ENCODE results near the gene ADGRA1. TPM values are rescaled to one million over a fixed set of nuclear protein-coding genes. Genes with fewer than 3 reads are reported as not detected.
A peak's percentile ranks its signal among the peaks of the same experiment; 100 is the strongest.

Gene ADGRA1
- polyA plus RNA-seq, 3 donors: not detected

DNA sequence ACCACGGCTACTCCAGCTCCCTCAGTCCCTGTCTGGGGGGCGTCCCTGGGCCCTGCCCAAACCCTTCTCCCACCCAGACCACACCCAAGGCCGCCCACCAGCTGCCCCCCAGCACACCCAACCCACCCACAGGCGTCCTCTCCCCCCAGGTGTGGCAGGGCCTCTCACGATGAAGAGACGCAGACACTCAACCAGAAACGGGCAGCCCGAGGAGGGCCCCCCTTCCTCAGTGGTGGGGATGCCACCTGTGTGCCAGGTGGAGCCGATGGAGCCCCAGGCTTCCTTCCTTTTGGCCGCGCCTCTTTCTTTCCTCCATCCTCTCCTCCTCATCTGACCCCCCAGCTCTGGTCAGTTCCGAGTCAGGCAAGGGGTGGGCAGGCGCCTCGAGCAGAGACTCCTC, 28.7 kb downstream of the ADGRA1 start:
- intact Hi-C loops (cut with micrococcal nuclease): no loop called here
- peaks cover 8 to 51% of the 10 kb centered on the region in 2 donors for H3K9me3 ChIP-seq (replicated peaks in 1 of 2; ENCODE audit: control insufficient read depth in 1 of 2, insufficient read depth in 1 of 2, low read length in 2 of 2)
- 80% methylated on average over 12 of the region's 14 CpGs for WGBS (ENCODE audit: insufficient coverage)
- TF ChIP-seq, protein P1, sequence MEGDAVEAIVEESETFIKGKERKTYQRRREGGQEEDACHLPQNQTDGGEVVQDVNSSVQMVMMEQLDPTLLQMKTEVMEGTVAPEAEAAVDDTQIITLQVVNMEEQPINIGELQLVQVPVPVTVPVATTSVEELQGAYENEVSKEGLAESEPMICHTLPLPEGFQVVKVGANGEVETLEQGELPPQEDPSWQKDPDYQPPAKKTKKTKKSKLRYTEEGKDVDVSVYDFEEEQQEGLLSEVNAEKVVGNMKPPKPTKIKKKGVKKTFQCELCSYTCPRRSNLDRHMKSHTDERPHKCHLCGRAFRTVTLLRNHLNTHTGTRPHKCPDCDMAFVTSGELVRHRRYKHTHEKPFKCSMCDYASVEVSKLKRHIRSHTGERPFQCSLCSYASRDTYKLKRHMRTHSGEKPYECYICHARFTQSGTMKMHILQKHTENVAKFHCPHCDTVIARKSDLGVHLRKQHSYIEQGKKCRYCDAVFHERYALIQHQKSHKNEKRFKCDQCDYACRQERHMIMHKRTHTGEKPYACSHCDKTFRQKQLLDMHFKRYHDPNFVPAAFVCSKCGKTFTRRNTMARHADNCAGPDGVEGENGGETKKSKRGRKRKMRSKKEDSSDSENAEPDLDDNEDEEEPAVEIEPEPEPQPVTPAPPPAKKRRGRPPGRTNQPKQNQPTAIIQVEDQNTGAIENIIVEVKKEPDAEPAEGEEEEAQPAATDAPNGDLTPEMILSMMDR (IDR thresholded peaks at IDR 0.05): no peak
- Mint-ChIP-seq H3K9me3 (peaks cover 17 to 49% (median 39%) of the 10 kb centered on the region in 7 donors), H3K4me1 (no peaks in the 10 kb centered on the region), H3K36me3 (no peaks in the 10 kb centered on the region), H3K27me3 (ENCODE audit: low read depth in 3 of 3) (peaks cover 3 to 4% (median 3%) of the 10 kb centered on the region in 3 donors), H3K27ac (no peak overlapping the region), H3K4me3 (no peak overlapping the region)
- DNase-seq: no peak
- no peaks in the 10 kb centered on the region for H3K27me3 ChIP-seq (ENCODE audit: control insufficient read depth in 2 of 2, insufficient read depth in 2 of 2, low read length in 2 of 2)
- no peak overlapping the region for H3K4me2 ChIP-seq (replicated peaks; ENCODE audit: extremely low read depth, low read length, poor library complexity, severe bottlenecking)
- H3K4me1 ChIP-seq (ENCODE audit: control insufficient read depth in 1 of 2, insufficient read depth in 2 of 2, low read length in 2 of 2): no peaks in the 10 kb centered on the region
- no peak overlapping the region for H2AFZ ChIP-seq (ENCODE audit: insufficient read depth, low read depth, low read length, poor library complexity, severe bottlenecking)
- H4K20me1 ChIP-seq (ENCODE audit: insufficient read depth, low read length): no peaks in the 10 kb centered on the region
- H3K9ac ChIP-seq (ENCODE audit: insufficient read depth, low read length, poor library complexity, severe bottlenecking): no peak overlapping the region
- H3K27ac ChIP-seq (ENCODE audit: low read depth in 1 of 2, low read length in 2 of 2): no peak overlapping the region
- no peaks in the 10 kb centered on the region for H3K79me2 ChIP-seq (ENCODE audit: insufficient read depth, low read length)
- H3K36me3 ChIP-seq (replicated peaks in 1 of 2; ENCODE audit: control insufficient read depth in 1 of 2, insufficient read depth in 2 of 2, low read length in 2 of 2): no peaks in the 10 kb centered on the region
- no peak overlapping the region for H3K4me3 ChIP-seq (replicated peaks in 1 of 3; ENCODE audit: low read depth in 2 of 3, low read length in 3 of 3)

DNA sequence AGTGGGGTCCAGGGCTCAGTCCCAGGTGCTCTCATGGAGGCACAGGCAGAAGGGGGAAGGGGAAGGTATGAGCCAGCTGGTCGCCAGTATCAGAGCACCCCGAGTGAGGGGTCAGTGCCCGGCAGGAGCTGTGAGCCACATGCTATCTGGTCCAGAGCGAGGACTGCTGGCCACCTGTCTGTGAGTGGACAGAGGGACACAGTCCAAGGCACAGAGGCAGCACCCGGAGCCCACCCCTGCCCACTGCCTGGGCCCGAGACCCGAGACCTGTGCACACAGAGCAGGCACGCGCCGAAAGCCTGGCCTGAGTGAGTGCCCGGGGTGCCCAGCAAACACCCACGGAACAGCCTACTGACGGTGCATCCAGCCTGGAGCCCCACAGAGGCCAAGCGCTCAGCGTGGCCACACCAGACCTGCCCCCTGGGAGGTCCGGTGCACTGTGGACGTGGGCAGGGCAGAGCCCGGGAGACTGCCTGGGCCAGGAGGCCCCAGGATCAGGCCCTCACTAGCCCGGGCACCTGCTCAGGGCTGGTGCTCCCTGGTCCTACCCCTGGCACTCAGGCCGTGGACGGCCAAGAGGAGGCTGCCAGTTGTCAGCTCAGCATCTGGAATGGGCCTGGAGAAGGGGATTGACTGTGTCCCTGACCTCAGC, 29.4 kb downstream of the ADGRA1 start:
- DNase-seq: no peak
- H3K9me3 Mint-ChIP-seq: peaks cover 16 to 42% (median 33%) of the 10 kb centered on the region in 7 donors
- Histone ChIP-seq H3K27me3 (ENCODE audit: control insufficient read depth in 2 of 2, insufficient read depth in 2 of 2, low read length in 2 of 2) (no peaks in the 10 kb centered on the region), H3K4me1 (ENCODE audit: control insufficient read depth in 1 of 2, insufficient read depth in 2 of 2, low read length in 2 of 2) (no peaks in the 10 kb centered on the region), H3K4me3 (replicated peaks in 1 of 3; ENCODE audit: low read depth in 2 of 3, low read length in 3 of 3) (no peak overlapping the region), H3K27ac (ENCODE audit: low read depth in 1 of 2, low read length in 2 of 2) (no peak overlapping the region), H3K79me2 (ENCODE audit: insufficient read depth, low read length) (no peaks in the 10 kb centered on the region), H3K9ac (ENCODE audit: insufficient read depth, low read length, poor library complexity, severe bottlenecking) (no peak overlapping the region), H3K9me3 (replicated peaks in 1 of 2; ENCODE audit: control insufficient read depth in 1 of 2, insufficient read depth in 1 of 2, low read length in 2 of 2) (peaks cover 12 to 47% of the 10 kb centered on the region in 2 donors), H3K36me3 (replicated peaks in 1 of 2; ENCODE audit: control insufficient read depth in 1 of 2, insufficient read depth in 2 of 2, low read length in 2 of 2) (no peaks in the 10 kb centered on the region), H3K4me2 (replicated peaks; ENCODE audit: extremely low read depth, low read length, poor library complexity, severe bottlenecking) (no peak overlapping the region), H4K20me1 (ENCODE audit: insufficient read depth, low read length) (no peaks in the 10 kb centered on the region), H2AFZ (ENCODE audit: insufficient read depth, low read depth, low read length, poor library complexity, severe bottlenecking) (no peak overlapping the region)
- H3K36me3 Mint-ChIP-seq: no peaks in the 10 kb centered on the region
- H3K27me3 Mint-ChIP-seq (ENCODE audit: low read depth in 3 of 3): peaks cover 2 to 3% (median 3%) of the 10 kb centered on the region in 3 donors
- TF ChIP-seq, protein P1 (IDR thresholded peaks at IDR 0.05): no peak
- H3K27ac Mint-ChIP-seq: peak overlapping the region in 1 of 7 donors; percentile 37
- intact Hi-C loops (cut with micrococcal nuclease): no loop called here
- WGBS (ENCODE audit: insufficient coverage): 95% methylated on average over 19 of the region's 21 CpGs
- H3K4me1 Mint-ChIP-seq: no peaks in the 10 kb centered on the region
- H3K4me3 Mint-ChIP-seq: no peak overlapping the region

Measured in CD14-positive monocyte (primary cell).